ENCODE results near the gene SGSM1.

The SGSM1 gene

DNA sequence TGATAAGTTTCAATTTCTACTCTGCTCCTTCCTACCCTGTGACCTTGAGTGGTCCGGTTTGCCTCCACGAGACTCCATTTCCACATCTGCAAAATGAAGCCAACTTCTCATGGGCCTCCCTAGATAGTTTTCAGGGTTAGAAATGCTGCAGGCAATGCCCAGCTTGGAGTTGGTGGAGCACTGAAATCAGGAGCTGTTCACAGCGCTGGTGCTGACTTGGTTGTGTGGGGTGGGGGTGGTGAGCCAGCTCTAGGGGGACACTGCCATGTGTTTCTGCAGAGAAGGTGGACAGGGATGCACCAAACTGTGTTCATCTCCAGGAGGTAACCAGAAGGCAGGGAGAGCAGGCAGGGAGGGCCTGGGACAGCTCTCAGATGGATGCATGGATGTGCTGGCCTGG lies 37.0 kb downstream of the SGSM1 start:
- no peak for DNase-seq (ENCODE audit: low read depth)

- peak; percentile 58 for DNase-seq (ENCODE audit: low read depth)
Observed at GRCh38 chr22:24845041-24845898, 39.3 kb downstream of the SGSM1 start.

DNA sequence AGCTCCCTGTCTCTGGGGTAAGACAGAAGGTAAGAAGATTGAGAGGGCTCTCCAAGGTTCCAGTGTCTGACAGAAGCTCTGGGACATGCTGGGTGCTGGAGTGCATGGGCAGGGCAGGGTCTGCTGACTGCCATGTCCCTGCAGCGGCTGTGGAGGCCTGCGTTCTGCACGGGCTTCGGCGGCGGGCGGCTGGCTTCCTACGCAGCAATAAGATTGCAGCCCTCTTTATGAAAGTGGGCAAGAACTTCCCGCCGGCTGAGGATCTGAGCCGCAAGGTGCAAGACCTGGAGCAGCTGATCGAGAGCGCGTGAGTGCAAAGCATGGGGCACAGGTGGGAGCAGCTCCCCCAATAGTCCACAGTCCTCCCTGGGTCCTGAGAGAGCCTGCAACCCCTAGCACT lies 41.5 kb downstream of the SGSM1 start:
- no peak for DNase-seq (ENCODE audit: low read depth)

DNA sequence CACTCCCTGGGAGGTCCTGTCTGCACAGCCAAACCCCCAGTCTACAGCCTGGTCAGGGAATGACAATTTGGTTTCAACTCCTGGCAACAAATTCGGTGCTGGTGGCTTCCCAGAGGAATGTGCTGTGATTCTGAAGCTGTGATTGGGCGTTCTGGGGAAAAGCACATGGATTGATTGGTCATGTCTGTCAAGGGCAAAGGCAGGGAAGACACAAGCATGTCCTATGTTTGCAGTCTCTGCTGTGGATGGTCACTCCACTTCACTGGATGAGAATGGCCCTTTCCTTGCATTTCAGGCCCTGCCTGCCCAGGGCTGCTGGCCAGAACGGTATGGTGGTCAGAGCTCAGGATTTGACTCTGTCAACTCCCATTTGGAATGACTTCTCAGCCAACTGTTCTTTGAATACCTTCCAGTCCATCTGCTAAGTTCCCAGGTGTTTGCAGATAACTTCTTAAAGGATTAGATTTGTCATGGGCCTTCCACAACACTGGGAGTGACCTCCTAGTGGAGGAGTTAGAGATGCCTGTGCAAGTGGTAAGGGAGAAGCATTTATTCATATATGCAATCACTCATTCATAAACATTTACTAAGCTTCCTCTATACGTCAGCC lies 42.7 kb downstream of the SGSM1 start:
- no peak for DNase-seq (ENCODE audit: low read depth)

GRCh38 chr22:24855794-24856193 lies 49.8 kb downstream of the SGSM1 start:
- DNase-seq (ENCODE audit: low read depth), result no peak

- no peak for DNase-seq (ENCODE audit: low read depth)
Observed at GRCh38 chr22:24857576-24857975, 51.6 kb downstream of the SGSM1 start.

DNA sequence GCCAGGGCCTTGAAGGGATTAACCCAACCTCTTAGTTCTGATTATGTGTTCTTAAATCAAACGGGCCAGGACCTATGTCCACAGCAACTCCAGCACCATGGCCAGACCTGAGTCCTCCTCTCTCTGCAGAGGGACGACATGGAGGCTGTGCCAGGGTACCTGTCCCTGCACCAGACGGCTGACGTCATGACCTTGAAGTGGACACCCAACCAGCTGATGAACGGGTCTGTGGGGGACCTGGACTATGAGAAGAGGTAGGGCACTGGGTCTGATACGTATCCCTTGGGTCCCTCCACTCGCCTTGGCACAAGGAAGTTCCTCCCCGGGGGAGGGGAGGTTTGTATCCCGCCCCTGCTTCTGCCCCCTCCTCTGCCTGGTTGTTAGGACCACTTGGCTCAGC lies 53.6 kb downstream of the SGSM1 start:
- no peak for DNase-seq (ENCODE audit: low read depth)

DNA sequence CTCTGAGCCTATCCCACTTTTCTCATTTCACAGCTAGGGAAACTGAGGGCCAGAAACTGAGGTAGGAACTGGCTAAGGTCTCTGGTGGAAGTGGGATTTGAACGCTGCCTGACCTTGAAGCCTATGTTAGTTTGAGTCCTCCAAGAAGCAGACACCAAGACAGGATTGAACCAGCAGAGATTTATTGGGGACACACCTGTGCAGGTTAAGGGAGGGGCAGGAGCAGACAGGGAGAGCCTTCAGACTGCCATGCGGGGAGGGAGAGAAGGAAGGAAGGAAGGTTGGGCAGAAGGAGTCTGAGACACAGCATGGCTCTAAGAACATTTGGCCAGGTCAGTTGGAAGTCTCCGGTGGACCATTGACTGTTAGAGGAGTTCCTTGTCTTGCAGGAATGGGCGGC lies 59.5 kb downstream of the SGSM1 start:
- DNase-seq (ENCODE audit: low read depth), result no peak

GRCh38 chr22:24867323-24868022 lies 61.5 kb downstream of the SGSM1 start:
- no peak for DNase-seq (ENCODE audit: low read depth)

DNA sequence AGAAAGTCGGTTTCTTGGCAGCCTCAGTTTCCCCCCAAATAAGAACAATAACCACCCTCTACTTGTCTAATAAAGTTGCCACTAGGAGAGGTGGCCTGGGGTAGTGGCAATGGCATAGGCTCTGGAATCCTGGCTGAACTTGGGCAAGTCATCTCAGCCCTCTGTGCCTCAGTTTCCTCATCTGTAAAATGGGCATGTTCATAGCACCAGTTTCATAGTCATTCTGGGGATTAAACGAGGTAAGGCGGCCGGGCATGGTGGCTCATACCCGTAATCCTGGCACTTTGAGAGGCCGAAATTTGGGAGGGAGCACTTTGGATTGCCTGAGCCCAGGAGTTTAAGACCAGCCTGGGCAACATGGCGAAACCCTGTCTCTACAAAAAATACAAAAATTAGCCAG lies 63.0 kb downstream of the SGSM1 start:
- no peak for DNase-seq (ENCODE audit: low read depth)

DNA sequence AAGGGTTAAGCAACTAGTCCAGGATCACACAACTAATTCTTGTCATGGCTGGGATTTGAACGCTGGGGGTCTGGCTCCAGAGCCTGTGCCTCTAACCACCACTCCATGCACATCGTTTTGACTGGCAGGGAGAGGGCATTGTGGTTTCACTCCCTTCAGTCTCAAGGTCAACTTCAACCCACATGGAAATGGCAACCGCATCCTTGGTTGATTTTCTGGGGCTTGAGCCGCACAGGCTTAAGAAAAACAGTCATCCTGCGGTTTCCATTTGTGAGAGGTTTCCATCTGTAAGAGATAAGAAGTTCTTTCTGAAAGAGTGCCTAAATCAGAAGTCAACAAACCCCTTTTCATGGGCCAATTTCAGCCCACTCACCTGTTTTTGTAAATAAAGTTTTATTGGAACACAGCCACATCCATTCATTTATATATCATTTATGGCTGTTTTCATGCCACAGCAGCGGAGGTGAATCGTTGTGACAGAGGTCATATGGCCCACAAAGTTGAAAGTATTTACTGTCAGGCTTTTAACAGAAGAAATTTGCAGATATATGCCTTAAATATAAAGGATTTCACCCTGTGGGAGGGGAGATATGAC lies 65.7 kb downstream of the SGSM1 start:
- DNase-seq (ENCODE audit: low read depth), result no peak

DNA sequence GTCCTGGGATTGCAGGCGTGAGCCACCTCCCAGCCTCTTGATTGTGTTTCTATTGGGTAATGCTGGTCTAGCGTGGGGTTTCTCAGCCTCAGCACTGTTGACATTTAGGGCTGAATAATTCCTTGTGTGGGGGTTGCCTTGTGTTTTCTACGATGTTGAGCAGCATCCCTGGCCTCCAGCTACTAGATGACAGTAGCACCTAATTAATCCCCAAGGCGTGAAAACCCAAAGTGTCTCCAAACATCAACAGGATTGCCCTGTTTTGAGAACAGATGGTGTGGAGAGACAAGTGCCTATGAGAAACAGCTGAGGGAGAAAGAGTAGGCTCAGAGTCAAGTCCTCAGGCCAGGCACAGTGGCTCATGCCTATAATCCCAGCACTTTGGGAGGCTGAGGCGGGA lies 67.2 kb downstream of the SGSM1 start:
- DNase-seq (ENCODE audit: low read depth), result no peak

DNA sequence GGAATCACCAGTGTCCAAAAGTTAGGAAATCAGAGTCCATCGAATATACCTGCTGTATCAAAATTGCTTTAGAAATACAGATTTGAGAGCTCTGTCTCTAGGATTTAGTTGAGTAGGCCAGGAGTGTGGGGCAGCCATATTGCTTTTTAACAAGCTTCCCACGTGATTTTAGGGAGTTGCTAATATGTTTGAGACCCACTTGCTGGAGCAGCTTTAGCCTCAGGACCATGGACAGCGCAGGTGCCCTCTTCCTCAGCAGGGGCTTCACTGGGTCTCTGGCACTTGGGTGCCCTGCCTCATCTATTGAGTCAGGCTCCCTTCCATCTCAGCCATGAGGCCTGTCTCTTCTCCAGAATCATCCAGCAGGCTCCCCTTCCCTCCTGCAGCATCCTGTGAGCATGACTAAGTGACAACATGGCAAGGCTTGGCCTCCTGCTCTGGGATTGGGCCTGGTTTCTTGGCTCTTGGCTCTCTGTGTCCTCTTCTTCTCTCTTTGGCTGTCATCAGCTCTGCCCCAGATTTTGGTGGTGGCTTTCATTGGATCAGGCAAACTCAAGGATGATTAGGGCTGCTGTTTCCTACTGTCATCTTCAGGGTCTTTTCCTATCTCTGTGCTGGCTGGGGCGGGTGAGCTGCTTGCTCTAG lies 70.0 kb downstream of the SGSM1 start:
- DNase-seq (ENCODE audit: low read depth), result peak; percentile 8

DNA sequence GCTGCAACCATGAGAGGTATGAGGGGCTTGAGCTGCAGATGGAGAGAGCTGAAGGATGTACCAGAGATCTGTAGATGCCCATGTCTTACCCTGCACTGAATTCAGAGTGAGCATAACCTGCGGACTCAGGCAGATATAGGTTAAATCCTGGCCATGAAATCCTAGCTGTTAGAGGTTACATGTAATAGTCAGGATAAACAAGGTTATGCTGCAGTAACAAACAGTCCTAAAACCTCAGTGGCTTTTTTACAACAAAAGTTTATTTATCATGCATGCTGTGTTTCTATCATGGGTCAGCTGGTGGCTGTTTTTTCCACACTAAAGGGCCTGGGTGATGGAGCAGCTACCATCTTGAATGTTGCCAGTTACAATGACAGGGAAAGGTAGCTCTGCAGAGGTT lies 70.7 kb downstream of the SGSM1 start:
- DNase-seq (ENCODE audit: low read depth), result no peak

GRCh38 chr22:24878969-24879368 lies 73.0 kb downstream of the SGSM1 start:
- DNase-seq (ENCODE audit: low read depth), result no peak

DNA sequence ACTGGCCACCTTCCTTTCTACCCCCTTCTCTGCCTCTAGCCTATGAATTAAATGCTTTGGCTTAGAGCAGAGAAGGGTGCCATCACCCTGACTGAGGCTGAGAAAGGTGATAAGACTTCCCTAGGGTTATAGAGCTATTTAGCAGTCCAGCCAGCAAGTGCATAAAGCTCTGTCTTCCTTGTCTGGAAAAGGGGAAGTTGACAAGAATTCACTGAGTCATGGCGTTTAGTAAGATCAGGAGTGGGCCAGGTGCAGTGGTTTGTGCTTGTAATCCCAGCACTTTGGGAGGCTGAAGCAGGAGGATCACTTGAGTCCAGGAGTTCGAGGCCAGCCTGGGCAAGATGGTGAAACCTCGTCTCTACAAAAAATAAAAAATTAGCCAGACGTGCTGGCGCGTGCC lies 77.4 kb downstream of the SGSM1 start:
- DNase-seq (ENCODE audit: low read depth), result no peak

- DNase-seq (ENCODE audit: low read depth), result no peak
Observed at GRCh38 chr22:24887260-24887659, 81.2 kb downstream of the SGSM1 start.

GRCh38 chr22:24893341-24894070 lies 87.5 kb downstream of the SGSM1 start:
- no peak for DNase-seq (ENCODE audit: low read depth)

GRCh38 chr22:24894220-24894975 lies 88.4 kb downstream of the SGSM1 start:
- DNase-seq (ENCODE audit: low read depth), result peak; percentile 76

- peak; percentile 5 for DNase-seq (ENCODE audit: low read depth)
Observed at GRCh38 chr22:24894998-24895397, 89.0 kb downstream of the SGSM1 start.

DNA sequence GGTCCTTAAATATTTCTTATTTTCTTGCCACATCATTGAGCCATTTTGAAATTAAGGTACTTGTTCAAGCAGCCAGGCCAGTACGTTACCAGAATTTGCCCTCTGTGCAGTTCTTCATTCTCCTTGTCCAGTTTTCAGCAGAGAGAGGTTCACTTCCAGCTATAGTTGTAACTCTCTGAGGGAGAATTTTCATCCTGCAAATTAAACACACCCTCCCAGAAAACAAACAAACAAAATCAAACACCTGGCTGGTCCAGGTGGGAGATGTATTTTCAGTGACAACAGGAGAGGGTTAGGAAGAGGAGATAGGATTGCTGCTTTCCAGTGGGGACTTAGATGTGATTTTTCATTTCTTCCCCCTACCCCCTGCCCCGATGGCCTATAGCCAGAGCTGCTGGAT lies 95.4 kb downstream of the SGSM1 start:
- DNase-seq (ENCODE audit: low read depth), result no peak

All from ELR (cell line).